Large intestine (tissue), 3 donors: ENCODE results near the gene C1orf159. TPM values are rescaled to one million over a fixed set of nuclear protein-coding genes. Genes with fewer than 3 reads are reported as not detected.

Source experiments
- DNase-seq, 2 donors: peaks; one replicate each; pipeline versions ENCODE4 v3.0.0 to v3.0.0-alpha.2; 2013
- H3K27ac ChIP-seq: one replicate; pipeline ENCODE4 v1.5.1; 2013; ENCODE audit warnings: low read length
- H3K27me3 ChIP-seq: 2 replicates; pipeline ENCODE4 v1.6.1; 2013; ENCODE audit warnings: low read length; ENCODE audit not compliant: control insufficient read depth, insufficient read depth
- H3K36me3 ChIP-seq: 2 replicates; pipeline ENCODE4 v1.6.1; 2013; ENCODE audit warnings: low read length; ENCODE audit not compliant: control insufficient read depth, insufficient read depth
- H3K4me1 ChIP-seq: one replicate; pipeline ENCODE4 v1.6.1; 2013; ENCODE audit warnings: low read length; ENCODE audit not compliant: control insufficient read depth, insufficient read depth
- H3K4me3 ChIP-seq: one replicate; pipeline ENCODE4 v1.5.1; 2013; ENCODE audit warnings: low read length
- H3K9me3 ChIP-seq: one replicate; pipeline ENCODE4 v1.6.1; 2013; ENCODE audit warnings: mild to moderate bottlenecking, low read depth, low read length, moderate library complexity; ENCODE audit not compliant: control insufficient read depth
- WGBS: methylation state at CpG from one replicate; pipeline ENCODE4 v1.1.5; 2013; ENCODE audit warnings: low lambda C conversion rate; ENCODE audit not compliant: insufficient coverage; 5-methylcytosine and 5-hydroxymethylcytosine counted together
- polyA plus RNA-seq: library from polyadenylated mRNA; unstranded; fragments of 120-200 nt; gene quantifications from one replicate; pipeline ENCODE4 v1.2.1, GENCODE V29; 2013

C1orf159 gene
- polyA plus RNA-seq, 1 donor, result 9.4 TPM

GRCh38 chr1:1132956-1133750 is 17.3 kb upstream of the C1orf159 start:
- Histone ChIP-seq H3K9me3 (no peaks in the 10 kb centered on the region), H3K4me1 (peaks cover 46% of the 10 kb centered on the region), H3K27ac (no peak overlapping the region), H3K36me3 (no peaks in the 10 kb centered on the region), H3K27me3 (peaks cover 4% of the 10 kb centered on the region), H3K4me3 (no peak overlapping the region)
- WGBS, result no CpG with 5 or more reads among the region's 32 CpGs
- no peak for DNase-seq

GRCh38 chr1:1132042-1132950 is 16.4 kb upstream of the C1orf159 start:
- no peak overlapping the region for H3K27ac ChIP-seq
- H3K9me3 ChIP-seq, result peaks cover 2% of the 10 kb centered on the region
- no peak for DNase-seq
- peaks cover 4% of the 10 kb centered on the region for H3K27me3 ChIP-seq
- no CpG with 5 or more reads among the region's 48 CpGs for WGBS
- H3K4me1 ChIP-seq, result peaks cover 48% of the 10 kb centered on the region
- H3K36me3 ChIP-seq, result no peaks in the 10 kb centered on the region
- no peak overlapping the region for H3K4me3 ChIP-seq

DNA sequence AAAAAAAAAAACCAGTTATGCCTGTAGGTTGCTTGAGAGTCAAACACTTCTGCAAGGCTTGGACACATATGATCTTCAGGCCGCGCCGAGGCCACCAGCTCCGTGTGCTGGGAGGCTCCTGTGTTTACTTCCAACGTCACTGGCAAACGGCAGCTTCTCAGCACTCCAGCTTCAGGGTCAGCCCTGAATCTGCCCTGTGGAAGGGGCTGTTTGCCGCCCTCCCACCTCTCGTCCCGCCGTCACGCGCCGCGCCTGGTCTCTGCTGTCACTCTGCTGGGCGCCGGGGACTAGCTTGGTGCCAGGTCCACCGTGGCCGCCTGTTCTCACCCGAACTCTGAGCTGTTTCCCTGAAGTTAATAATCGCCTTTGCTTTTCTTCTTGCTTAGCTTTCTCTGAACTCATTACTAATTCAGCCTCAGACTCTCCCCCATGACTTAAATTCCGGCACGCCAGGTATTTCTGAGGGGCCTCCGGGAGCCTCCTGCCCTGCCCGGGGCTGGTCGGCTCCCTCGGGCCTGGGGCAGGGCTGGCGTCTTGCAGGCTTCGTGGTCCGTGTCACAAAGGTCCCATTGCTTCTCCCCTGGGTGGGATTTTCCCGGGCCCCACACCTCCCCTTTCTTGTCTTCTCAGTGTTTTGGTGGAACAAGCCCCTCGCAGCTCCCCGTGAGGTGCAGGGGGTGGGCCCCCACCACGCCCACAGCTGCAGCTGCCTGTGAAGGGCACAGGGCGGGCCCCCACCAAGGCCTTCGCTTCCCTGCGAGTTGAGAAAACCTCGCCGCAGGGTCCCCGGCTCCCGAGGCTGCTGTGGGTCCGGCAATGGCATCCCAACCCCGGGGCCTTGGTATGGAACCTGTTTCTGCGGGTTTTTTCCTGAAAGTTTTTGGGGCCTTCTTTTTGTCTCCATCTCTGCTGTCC is 14.6 kb upstream of the C1orf159 start:
- peaks cover 53% of the 10 kb centered on the region for H3K4me1 ChIP-seq
- WGBS, result no CpG with 5 or more reads among the region's 43 CpGs
- H3K27me3 ChIP-seq, result no peaks in the 10 kb centered on the region
- H3K36me3 ChIP-seq, result no peaks in the 10 kb centered on the region
- peak; percentile 56 to 79 for DNase-seq
- H3K9me3 ChIP-seq, result peaks cover 2% of the 10 kb centered on the region
- H3K4me3 ChIP-seq, result peak overlapping the region; percentile 34
- H3K27ac ChIP-seq, result peak overlapping the region; percentile 86

- peak overlapping the region; percentile 90 for H3K27ac ChIP-seq
- H3K4me3 ChIP-seq, result peak overlapping the region; percentile 64
- no peak for DNase-seq
- H3K27me3 ChIP-seq, result no peaks in the 10 kb centered on the region
- H3K4me1 ChIP-seq, result peaks cover 62% of the 10 kb centered on the region
- H3K36me3 ChIP-seq, result no peaks in the 10 kb centered on the region
- WGBS, result no CpG with 5 or more reads among the region's 19 CpGs
- peaks cover 3% of the 10 kb centered on the region for H3K9me3 ChIP-seq
These were observed 13.5 kb upstream of the C1orf159 start for GRCh38 chr1:1129381-1129821.

GRCh38 chr1:1128454-1129139 is 12.7 kb upstream of the C1orf159 start:
- WGBS, result no CpG with 5 or more reads among the region's 32 CpGs
- no peaks in the 10 kb centered on the region for H3K36me3 ChIP-seq
- no peaks in the 10 kb centered on the region for H3K27me3 ChIP-seq
- H3K4me3 ChIP-seq, result peak overlapping the region; percentile 64
- peak overlapping the region; percentile 90 for H3K27ac ChIP-seq
- H3K9me3 ChIP-seq, result peaks cover 10% of the 10 kb centered on the region
- H3K4me1 ChIP-seq, result peaks cover 70% of the 10 kb centered on the region
- DNase-seq, result peak in 1 of 2 donors; percentile 56

GRCh38 chr1:1127551-1128451 is 11.9 kb upstream of the C1orf159 start:
- peak overlapping the region; percentile 90 for H3K27ac ChIP-seq
- H3K4me3 ChIP-seq, result peak overlapping the region; percentile 64
- no peak for DNase-seq
- H3K27me3 ChIP-seq, result no peaks in the 10 kb centered on the region
- peaks cover 78% of the 10 kb centered on the region for H3K4me1 ChIP-seq
- H3K36me3 ChIP-seq, result no peaks in the 10 kb centered on the region
- WGBS, result no CpG with 5 or more reads among the region's 45 CpGs
- H3K9me3 ChIP-seq, result peaks cover 10% of the 10 kb centered on the region

- Histone ChIP-seq H3K27ac (peak overlapping the region; percentile 52), H3K36me3 (no peaks in the 10 kb centered on the region), H3K9me3 (peaks cover 10% of the 10 kb centered on the region), H3K4me3 (no peak overlapping the region), H3K27me3 (no peaks in the 10 kb centered on the region), H3K4me1 (peaks cover 86% of the 10 kb centered on the region)
- DNase-seq, result no peak
- no CpG with 5 or more reads among the region's 18 CpGs for WGBS
These were observed 10.1 kb upstream of the C1orf159 start for GRCh38 chr1:1125945-1126344.

- Histone ChIP-seq H3K36me3 (no peaks in the 10 kb centered on the region), H3K27me3 (no peaks in the 10 kb centered on the region), H3K9me3 (peaks cover 10% of the 10 kb centered on the region), H3K4me3 (no peak overlapping the region), H3K4me1 (peaks cover 77% of the 10 kb centered on the region), H3K27ac (peak overlapping the region; percentile 52)
- no CpG with 5 or more reads among the region's 29 CpGs for WGBS
- DNase-seq, result peak; percentile 84 to 92
These were observed 9.1 kb upstream of the C1orf159 start for GRCh38 chr1:1124786-1125642.
